ENCODE results near the gene ANTXR2. TPM values are rescaled to one million over a fixed set of nuclear protein-coding genes. Genes with fewer than 3 reads are reported as not detected.

Gene ANTXR2
- total and polyA plus RNA-seq, 2 of the 13 experiments (the other 11 are each of a cell fraction or from before 2014, with no cell fraction given): 4.6 to 14.5 TPM

DNA sequence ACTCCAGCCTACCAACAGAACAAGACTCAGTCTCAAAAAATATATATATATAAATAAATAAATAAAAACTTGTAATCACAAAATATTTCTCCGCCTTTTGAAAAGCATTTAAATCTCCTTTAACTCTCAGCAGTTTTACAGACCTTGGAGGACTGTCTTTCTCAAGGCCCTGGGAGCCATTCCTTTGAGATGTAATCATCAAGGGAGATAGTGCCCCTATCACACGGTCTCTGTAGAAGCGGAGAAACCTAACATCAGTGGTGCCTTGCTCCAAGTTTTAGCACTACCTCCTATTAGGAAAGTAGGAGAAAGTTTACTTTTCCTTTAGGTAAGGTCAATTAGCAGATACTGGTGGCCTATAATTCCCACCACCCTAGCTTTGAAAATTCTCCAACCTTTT, 58.5 kb downstream of the ANTXR2 start:
- no peaks in the 10 kb centered on the region for H3K27me3 ChIP-seq (ENCODE audit: control insufficient read depth in 1 of 2, insufficient read depth in 2 of 2, low read length in 2 of 2)
- ChIA-PET POLR2A (no interaction called here), CTCF (ENCODE audit: low intra/inter-chr PET ratio, low total read pairs) (no interaction called here)
- H3K9ac ChIP-seq (ENCODE audit: insufficient read depth, low read depth, low read length): no peak overlapping the region
- FAIRE-seq (no peak), DNase-seq (ENCODE audit: low spot score) (no peak), ATAC-seq (no peak)
- no peak overlapping the region for H3K27ac ChIP-seq (ENCODE audit: extremely low read length, insufficient read depth, low read length)
- H3K36me3 ChIP-seq (replicated peaks in 1 of 2; ENCODE audit: control insufficient read depth in 1 of 2, insufficient read depth in 2 of 2, low read length in 2 of 2): no peaks in the 10 kb centered on the region
- intact Hi-C loops (cut with micrococcal nuclease; ENCODE audit: unreplicated experiment) (no loop called here), in situ Hi-C loops (cut with HindIII; ENCODE audit: extremely low pct_ligation_motif_present, low pct_unique_long_range_greater_than_20kb) (no loop called here)
- no peaks in the 10 kb centered on the region for H3K9me3 ChIP-seq (ENCODE audit: low read length)
- no peak overlapping the region for H2AFZ ChIP-seq (ENCODE audit: low read length)
- no peak overlapping the region for H3K4me3 ChIP-seq (replicated peaks in 1 of 3; ENCODE audit: insufficient read depth in 1 of 3, low read depth in 2 of 3, low read length in 3 of 3)
- H3K79me2 ChIP-seq (ENCODE audit: insufficient read depth, low read length): no peaks in the 10 kb centered on the region
- no peak overlapping the region for H3K4me2 ChIP-seq (ENCODE audit: low read depth, low read length)
- TF ChIP-seq PHF20 (CRISPR knock-in tag; IDR thresholded peaks at IDR 0.05) (no peak), JARID2 (CRISPR knock-in tag; IDR thresholded peaks at IDR 0.05; ENCODE audit: insufficient replicate concordance) (no peak), STAT5B (CRISPR knock-in tag; IDR thresholded peaks at IDR 0.05) (no peak), ZKSCAN1 (IDR thresholded peaks at IDR 0.05; ENCODE audit: low read length) (no peak), MTF1 (CRISPR knock-in tag; IDR thresholded peaks at IDR 0.05) (no peak), CHCHD3 (CRISPR knock-in tag; IDR thresholded peaks at IDR 0.05) (no peak), ZMYM4 (CRISPR knock-in tag; IDR thresholded peaks at IDR 0.05) (no peak), IKZF1 (IDR thresholded peaks at IDR 0.05) (no peak), TBX3 (IDR thresholded peaks at IDR 0.05; ENCODE audit: borderline replicate concordance) (no peak), ZFP82 (CRISPR knock-in tag; IDR thresholded peaks at IDR 0.05; ENCODE audit: borderline replicate concordance) (no peak), ZNF224 (CRISPR knock-in tag; IDR thresholded peaks at IDR 0.05) (no peak), ETV6 (CRISPR knock-in tag; conservative IDR thresholded peaks at IDR 0.05) (no peak)
- TF ChIP-seq, protein P1, sequence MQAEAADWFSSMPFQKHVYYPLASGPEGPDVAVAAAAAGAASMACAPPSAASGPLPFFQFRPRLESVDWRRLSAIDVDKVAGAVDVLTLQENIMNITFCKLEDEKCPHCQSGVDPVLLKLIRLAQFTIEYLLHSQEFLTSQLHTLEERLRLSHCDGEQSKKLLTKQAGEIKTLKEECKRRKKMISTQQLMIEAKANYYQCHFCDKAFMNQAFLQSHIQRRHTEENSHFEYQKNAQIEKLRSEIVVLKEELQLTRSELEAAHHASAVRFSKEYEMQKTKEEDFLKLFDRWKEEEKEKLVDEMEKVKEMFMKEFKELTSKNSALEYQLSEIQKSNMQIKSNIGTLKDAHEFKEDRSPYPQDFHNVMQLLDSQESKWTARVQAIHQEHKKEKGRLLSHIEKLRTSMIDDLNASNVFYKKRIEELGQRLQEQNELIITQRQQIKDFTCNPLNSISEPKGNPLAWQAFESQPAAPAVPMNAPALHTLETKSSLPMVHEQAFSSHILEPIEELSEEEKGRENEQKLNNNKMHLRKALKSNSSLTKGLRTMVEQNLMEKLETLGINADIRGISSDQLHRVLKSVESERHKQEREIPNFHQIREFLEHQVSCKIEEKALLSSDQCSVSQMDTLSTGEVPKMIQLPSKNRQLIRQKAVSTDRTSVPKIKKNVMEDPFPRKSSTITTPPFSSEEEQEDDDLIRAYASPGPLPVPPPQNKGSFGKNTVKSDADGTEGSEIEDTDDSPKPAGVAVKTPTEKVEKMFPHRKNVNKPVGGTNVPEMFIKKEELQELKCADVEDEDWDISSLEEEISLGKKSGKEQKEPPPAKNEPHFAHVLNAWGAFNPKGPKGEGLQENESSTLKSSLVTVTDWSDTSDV (CRISPR knock-in tag; IDR thresholded peaks at IDR 0.05): no peak
- no peaks in the 10 kb centered on the region for H4K20me1 ChIP-seq (ENCODE audit: insufficient read depth, low read length)
- no TSS peak for BruUV-seq (replicated peaks)
- no peaks in the 10 kb centered on the region for H3K4me1 ChIP-seq (ENCODE audit: insufficient read depth, low read length)
- WGBS (ENCODE audit: low lambda C conversion rate): 93% methylated on average over 3 of the region's 3 CpGs

Measured in HepG2 (cell line).